Stimulated activated CD8-positive, alpha-beta memory T cell treated with anti-CD3 and anti-CD28 coated beads, Interleukin-7, amount 100 ng/mL, for 4 hours (primary cell): ENCODE results near the gene PATE2.

ENCODE experiments used
- DNase-seq, 2 donors: peaks; one replicate each; pipeline ENCODE4 v3.0.0-alpha.2; 2020; ENCODE audit warnings: low read depth in 2 of 2

PATE2 gene

GRCh38 chr11:125778728-125779127 lies at the start of gene PATE2:
TSS of gene PATE2 (minus strand) at chr11:125778828. CDS start at chr11:125778773, 55 bp downstream.
- DNase-seq = no peak

GRCh38 chr11:125807909-125808308 lies 29.3 kb upstream of the PATE2 start:
- no peak for DNase-seq

GRCh38 chr11:125802387-125802786 lies 23.8 kb upstream of the PATE2 start:
- DNase-seq = no peak

GRCh38 chr11:125799808-125800207 lies 21.2 kb upstream of the PATE2 start:
- DNase-seq = no peak

DNA sequence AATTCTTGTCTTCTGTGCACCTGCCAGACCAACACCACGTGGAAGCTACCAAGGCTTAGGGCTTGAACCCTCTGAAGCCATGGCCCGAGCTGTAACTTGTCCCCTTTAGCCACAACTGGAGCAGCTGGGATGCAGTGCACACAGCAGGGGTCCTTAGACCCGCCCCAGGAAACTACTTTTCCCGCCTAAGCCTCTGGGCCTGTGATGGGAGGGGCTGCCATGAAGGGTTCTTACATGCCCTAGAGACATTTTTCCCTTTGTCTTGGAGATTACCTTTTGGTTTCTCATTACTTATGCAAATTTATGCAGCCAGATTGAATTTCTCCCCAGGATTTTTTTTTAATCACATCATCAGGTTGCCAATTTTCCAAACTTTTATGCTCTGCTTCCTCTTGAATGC lies 19.0 kb upstream of the PATE2 start:
- no peak for DNase-seq

DNA sequence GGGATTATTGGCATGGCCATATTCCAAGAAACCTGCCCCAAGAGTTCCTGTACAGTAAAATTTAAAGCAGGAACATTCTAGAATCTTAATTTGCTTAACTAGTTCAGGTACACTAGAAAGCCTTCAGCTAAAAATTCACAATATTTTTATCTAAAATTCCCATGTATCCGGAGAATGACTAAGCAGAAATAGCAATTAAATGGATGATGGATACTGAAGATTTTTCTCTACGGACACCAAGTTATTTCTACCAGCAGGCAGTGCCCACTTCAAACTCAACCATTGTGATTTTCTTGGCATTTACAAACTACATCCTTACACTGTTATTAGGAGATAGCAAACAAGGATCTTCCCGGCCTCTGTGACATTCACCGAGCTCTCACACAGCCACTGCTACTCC lies 12.2 kb upstream of the PATE2 start:
- no peak for DNase-seq

DNA sequence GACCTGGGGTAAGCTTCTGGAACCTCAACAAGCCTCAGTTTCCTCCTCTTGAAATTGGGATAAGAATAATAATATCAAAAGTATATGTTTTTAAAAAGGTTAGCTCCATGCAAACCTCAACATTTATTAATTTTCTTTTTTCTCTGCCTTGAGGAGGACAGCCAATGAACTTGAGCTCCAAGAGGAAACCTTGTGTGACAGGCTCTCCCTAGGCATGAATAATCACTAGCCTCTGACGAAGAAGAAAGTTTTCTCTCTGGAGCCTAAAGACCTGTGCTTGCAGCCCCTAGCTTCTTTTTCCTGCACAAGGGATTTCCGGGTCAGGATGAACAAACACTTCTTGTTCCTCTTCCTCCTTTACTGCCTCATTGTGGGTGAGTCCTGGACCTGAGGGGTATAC lies 9.2 kb upstream of the PATE2 start, which contains the start of gene PATE3:
Gene PATE3, plus strand, starts transcription at position 301 of the 400 bp plus-strand sequence. Its CDS starts 25 bp downstream, at position 326.
- no peak for DNase-seq

DNA sequence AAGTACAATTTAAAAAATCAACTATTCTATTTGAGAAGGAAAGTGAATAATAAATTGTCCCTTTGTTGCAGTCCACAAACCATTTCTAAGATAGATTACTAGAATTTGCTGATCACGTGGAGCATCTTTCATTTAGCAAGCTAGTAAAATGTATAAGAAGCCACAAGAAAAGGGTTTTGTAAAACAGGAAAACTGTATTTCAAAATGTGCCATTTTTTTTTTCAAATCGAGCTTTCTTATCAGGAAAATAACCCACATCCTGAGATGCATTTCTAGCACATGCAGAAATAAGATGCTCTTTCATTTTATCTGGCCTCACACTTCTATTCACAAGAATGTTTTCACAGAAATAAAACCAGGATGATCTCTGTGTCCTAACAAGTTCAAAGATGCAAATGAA lies 6.0 kb upstream of the PATE2 start:
- DNase-seq = no peak

- no peak for DNase-seq
These were observed 1.3 kb downstream of the PATE2 start for GRCh38 chr11:125777309-125777708.

DNA sequence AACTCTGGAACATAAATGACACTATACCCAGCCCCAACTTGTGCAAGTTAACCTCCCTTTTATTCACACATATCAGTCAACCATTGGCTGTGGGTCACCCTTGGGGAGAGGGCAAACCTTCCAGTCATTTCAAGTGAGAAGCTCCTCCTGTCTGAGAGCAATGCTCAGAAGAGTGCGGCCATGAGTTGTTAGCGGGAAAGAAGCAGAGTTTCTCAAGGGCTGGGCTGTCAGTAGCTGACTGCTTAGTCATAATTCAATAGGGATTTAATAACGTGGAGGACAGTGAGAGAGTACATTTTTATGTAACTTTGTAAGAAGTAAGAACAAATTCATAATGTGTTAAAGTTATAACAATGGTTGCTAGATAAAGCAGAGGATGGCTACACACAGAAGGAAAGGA lies 5.1 kb downstream of the PATE2 start:
- no peak for DNase-seq

GRCh38 chr11:125772834-125773505 lies 5.7 kb downstream of the PATE2 start:
- no peak for DNase-seq

- DNase-seq = no peak
These were observed 8.0 kb downstream of the PATE2 start for GRCh38 chr11:125770583-125770982.

DNA sequence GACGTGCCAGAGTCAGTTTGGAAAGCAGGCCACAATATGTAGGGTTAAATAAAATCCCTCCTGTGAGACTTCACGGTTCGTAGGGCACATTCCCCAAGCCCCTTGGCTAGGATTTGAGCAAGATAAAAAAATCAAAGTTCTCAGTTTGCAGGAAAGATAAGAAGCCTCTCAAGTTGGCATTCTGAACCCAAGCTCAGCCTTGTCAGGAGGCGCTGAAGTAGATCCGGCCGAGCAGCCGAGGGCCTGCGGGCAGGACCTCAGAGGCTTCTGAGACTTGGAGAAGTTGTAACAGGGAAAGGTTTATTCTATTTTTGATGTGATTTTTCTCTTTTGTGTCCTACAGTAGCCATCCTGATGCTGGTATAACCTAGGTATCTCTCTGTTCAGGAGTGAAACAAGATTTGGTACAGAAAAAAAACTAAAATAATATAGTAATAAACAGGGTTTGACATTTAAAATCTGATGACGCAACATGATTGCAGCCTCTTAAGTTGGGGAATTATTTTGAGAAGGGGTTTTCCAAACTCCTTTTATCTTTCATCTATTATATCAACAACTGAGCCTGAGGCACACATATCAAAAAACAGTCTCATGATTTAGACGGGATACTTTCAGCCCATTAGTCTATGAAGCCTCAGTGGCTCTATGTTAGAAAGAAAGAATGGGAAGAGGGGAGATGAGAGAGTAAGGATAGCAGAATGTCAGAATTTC lies 10.1 kb downstream of the PATE2 start:
- DNase-seq = no peak

DNA sequence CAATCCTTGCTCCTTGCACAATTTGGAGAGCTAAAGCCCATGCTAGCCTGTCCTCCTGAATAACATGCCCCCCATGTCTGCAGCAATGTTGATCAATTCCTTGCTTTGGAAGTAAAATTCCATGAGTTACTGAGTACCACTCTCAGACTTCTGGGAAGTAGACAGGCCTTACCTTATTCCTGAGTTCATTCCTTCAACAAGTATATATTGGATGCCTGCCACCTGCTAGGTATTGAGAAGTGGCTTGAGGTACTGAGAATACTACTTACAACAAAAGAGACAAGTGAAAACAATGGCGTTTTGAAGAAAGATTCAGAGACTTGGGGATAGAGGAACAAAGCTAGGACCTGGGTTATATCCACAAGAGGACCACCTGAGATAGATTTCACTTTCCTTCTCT lies 12.4 kb downstream of the PATE2 start:
- no peak for DNase-seq

- no peak for DNase-seq
These were observed 15.1 kb downstream of the PATE2 start for GRCh38 chr11:125763483-125763882.

DNA sequence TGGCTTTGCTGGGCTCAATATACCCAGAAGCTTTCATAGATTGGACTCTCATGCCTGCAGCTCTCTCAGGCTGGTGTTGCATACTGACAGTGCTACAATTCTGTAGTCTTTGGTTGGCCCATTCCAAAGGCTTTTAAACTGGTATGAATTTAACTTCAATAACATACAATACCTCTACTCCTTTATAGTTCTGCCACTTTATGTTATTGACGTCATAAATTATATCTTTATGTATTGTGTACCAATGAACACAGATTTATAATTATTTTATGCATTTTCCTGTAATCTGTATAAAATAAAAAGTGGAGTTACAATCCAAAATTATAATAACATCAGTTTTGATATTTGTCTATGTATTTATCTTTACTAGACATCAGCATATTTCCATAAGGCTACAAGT lies 16.2 kb downstream of the PATE2 start:
- DNase-seq = no peak

GRCh38 chr11:125756050-125756449 lies 22.6 kb downstream of the PATE2 start:
- DNase-seq = no peak

DNA sequence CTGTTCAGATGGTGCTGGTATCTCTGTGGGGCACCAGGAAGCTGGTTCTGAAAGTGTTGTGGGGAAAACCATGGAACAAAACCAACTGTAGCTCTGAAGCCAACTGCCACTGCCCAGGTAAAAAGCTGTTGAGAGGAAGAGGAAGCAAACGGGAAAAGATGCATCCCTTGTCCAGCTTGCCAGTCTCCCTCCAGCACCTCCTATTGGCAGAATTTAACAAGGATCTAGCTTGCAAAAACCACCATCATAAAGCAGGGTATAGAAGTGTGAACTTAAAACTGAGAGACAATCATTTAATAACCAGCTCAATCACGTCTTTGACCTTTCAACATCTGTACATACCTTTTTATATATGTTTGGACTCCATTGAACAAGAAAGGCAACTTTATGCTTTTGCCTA lies 28.0 kb downstream of the PATE2 start:
- DNase-seq = no peak

- no peak for DNase-seq
These were observed 32.6 kb downstream of the PATE2 start, which contains the start of gene PATE1 for GRCh38 chr11:125745979-125746378. TSS of gene PATE1 (plus strand) at chr11:125746279. CDS start at chr11:125746305, 26 bp downstream.

- no peak for DNase-seq
These were observed 34.9 kb downstream of the PATE2 start for GRCh38 chr11:125743681-125744080.

DNA sequence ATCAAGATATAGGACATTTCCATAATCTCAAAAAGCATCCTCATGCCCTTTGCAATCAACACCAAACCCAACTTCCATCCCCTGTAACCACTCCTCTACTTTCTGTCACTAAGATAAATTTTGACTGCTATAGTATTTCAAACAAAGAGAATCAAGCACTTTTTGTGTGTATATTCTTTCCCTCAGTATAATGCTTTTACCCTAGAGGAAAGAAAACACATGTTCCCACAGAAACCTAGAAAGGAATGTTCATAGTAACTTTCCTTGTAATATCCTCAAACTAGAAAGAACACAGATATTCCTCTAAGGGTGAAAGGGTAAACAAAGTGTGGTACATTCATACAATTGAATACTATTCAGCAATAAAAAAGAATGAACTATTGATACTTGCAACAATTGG lies 38.0 kb downstream of the PATE2 start:
- no peak for DNase-seq

GRCh38 chr11:125728969-125729368 lies 49.7 kb downstream of the PATE2 start:
- no peak for DNase-seq
